GM19438 (cell line): ENCODE data around the gene DPYD.

Experiments used
- ATAC-seq: cut with Tn5 transposase; IDR thresholded peaks from one replicate; pipeline ENCODE4 v1.9.1; 2021; ENCODE audit warnings: low read depth; ENCODE audit not compliant: unreplicated experiment

DPYD gene

DNA sequence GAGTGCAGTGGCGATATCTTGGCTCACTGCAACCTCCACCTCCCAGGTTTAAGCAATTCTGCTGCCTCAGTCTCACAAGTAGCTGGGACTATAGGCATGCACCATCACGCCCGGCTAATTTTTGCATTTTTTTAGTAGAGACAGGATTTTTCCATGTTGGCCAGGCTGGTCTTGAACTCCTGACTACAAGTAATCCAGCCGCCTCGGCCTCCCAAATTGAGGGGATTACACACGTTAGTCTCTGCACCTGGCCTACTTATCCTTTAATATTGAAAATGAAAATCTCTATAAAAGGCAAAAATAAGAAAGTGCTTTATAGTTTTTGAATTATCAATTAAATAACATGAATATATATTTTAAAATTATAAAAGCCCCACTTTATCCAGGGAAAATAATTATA is 190.6 kb downstream of the DPYD start:
- ATAC-seq = no peak

DNA sequence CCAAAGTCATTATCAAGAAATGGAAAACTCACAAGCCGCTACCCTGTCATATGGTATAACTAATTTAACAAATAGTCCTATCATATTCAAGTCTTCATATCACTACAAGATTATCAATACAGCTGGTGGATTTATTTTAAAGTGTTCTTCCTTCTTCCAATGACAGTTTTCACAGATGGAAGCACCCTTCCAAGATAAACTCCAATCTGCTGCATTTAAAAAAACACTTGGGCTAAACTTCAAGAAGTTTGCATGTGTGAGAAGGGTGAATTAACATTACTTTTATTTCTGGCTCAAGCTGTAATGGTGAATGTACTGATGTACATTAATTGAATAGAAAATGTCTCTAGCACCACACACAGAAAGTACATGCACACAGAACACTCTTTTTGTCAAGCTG is 192.4 kb downstream of the DPYD start:
- no peak for ATAC-seq

DNA sequence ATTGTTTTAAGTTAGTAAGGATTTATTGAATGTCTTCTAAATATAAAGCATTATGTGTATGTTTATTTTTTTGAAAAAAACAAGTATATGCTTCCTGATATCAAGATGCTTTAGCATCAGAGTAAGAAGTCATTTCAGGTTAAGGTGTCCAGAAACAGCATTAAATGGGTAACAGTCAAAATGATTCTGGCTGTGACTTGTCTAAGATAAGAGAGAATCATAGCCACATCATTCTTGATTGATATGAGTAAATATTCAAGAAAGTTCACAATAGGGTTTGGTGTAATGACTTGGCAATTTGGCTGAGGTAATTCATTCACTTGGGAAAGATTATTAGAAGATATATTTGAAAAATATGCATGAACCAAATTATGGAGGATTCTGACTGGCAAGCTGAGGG is 193.8 kb downstream of the DPYD start:
- no peak for ATAC-seq

DNA sequence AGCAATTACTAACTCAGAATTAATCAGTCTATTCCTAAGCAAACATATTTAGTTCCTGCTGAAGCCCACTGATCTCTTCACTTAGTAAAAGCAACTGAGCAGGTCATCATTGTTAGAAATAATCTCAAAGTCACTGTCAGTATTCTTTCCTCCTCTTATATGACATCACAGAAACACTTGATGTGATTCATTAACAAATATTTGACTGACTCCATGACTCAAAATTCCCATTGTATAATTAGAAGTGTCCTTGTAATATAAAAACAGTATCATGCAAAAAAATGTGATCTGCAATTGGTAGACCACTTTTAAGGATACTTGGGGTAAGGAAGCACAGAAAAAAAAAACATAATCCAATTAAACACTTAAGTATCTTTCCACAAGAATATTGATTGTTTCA is 194.4 kb downstream of the DPYD start:
- no peak for ATAC-seq

DNA sequence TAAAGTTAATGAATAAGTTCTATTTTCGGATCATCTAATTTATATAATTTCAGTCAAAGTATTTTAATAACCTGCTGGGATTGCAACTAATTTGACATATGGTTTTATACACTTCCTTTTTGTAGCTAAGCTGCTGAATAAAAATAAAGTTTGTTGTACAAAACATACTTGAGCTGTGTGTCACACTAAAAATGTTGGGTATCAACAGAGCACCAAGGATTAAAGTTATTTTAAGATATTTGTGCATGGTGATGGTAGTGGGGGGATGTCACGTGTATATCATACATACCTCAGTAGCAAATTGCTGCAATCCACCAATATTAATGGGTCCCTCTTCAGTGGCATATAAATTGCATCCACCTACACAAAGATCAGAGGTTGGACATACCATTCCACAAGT is 199.6 kb downstream of the DPYD start:
- no peak for ATAC-seq

DNA sequence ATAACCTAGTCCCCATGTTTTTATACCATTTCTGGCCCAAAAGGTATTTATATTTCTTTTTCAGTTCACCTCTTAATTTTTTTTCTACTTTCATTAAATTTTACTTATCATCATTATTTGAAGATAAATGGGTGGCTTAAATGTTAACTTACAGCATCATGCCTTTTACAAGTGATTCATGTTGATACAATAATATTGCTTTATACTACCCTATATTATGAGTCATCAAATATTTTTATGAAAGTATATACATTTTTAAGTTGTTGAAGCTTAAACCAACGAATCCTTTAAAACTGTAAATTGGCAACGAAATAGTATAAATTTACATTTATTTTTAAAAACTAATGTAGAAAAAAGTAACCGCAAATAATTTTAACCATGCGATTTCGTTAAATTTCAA is 207.9 kb downstream of the DPYD start:
- no peak for ATAC-seq

DNA sequence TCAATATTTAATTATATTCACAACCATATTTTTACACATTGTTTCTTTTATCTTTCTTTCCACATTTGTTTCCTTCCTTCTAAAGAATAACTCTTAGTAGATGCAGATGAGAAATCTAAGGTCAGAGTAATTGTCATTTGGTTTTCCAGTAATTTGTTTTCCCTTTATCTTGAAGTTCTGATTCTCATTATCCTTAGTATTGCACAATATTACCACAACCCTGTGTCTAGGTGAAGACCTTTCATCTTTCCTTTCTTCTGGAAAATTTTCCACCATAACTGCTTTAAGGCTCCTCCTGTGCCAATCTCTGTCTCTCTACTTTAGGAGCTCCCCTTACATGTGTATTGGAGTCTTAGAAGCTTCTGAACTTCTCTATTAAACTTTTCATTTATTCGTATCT is 209.0 kb downstream of the DPYD start:
- ATAC-seq = no peak

DNA sequence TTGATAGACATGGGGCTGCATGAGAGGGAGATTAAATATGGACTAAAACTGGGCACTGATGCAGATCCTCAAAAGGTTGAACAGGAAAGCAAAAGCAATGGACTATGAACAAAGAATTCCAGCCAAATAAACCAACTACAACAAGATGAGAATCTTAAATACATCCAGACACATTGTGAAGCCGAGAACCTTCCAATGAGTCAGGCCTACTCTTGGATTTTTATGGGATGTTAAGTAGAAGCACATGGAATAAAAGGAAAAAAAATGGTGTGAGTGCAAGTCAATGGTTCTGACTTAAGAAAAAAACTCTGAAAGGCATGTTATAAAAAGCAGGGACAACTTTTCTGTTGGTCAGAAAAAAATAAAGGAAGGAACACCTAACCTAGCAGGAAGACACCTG is 227.2 kb downstream of the DPYD start:
- no peak for ATAC-seq

DNA sequence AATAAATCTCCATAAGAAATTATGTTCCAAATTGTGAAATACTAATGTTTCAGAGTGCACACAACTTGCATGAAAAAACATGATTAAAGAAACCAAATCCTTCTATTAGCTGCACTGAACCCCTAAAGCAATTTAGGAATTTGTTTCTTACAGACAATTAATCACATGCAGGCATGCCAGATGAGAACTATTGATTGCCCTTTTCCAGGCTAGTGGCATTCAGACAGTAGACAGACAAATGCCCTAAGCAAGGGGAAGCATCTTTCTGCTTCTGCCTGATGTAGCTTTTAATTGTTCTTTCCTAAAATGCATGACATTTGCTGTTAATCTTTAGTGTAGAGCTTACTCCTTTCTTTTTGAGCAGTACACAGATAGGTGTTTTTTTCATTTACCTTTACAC is 229.5 kb downstream of the DPYD start:
- no peak for ATAC-seq

DNA sequence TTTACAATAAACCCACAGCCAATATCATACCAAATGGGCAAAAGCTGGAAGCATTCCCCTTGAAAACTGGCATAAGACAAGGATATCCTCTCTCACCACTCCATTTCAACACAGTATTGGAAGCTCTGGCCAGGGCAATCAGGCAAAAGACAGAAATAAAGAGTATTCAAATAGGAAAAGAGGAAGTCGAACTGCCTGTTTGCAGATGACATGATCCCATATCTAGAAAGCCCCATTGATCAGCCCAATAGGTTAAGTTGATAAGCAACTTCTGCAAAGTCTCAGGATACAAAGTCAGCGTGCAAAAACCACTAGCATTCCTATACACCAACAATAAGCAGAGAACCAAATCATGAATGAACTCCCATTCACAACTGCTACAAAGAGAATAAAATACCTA is 235.5 kb downstream of the DPYD start:
- no peak for ATAC-seq

DNA sequence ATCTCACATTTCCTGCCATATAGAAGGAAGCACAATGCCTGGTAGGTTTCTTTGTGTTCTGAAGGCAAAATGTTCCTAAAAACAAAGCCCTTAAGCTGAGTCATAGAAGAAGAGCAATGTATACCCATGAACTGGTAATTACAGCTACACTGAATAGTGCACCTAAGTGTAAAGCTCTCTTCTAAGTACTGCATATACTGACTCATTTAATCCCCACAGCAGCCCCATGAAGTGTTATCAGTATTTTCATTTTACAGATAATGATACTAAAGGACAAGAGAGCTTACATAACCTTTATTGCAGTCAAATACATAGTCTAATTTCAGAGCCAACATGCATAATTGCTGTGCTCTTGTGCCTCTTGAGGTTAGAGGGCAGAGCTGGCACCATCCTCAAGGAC is 239.9 kb downstream of the DPYD start:
- ATAC-seq = no peak

DNA sequence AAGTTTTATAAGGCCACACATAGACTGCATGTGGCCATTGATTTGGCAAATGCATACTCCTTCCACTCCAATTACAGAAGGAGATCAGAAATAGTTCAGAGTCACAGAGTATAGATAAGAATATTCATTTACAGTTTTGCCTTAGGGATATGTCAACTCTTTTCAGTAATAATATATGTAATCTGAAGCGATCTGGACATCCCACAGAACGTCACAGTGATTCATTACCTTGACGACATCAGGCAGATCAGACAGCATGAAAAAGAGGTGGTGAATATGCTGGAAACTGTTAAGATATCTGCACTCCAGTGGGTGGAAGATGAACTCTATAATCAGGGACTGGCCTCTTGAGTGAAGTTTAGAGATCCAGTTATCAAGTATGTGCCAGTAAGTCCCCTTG is 240.4 kb downstream of the DPYD start:
- ATAC-seq = no peak

DNA sequence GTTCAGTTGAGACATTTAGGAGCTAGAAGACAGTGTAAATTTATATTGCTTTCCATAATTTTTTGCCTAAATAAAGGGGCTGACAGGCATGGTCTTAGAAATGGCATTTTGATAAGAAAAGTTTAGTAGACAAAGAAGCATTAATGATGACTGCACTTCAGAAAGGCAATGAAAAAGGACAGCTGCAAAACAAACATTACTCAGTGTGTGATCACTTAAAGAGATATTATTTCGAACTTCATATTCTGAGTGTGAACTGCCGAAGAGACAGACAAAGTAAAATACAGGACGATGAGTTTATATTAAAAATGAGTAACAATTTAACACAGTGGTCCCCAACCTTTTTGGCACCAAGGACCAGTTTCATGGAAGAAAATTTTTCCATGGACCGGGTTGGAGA is 243.1 kb downstream of the DPYD start:
- ATAC-seq = no peak

DNA sequence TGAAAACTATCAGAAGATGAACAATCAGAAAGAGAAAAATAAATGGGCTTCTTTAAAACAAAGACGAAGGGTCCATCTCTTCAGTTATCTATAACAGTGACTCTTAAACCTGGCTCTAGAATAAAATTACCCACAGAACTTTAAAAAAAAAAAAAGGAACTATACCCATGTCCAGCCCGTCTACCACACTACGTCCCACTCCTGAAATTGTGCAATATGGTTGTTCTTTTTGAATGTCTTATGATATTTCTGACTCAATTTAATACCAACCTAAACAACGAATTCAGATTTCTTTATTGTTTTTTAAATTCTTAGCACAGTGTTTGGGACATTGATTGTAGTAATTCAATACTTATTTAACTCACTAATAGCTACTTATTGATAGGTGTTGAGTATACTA is 246.3 kb downstream of the DPYD start:
- no peak for ATAC-seq

DNA sequence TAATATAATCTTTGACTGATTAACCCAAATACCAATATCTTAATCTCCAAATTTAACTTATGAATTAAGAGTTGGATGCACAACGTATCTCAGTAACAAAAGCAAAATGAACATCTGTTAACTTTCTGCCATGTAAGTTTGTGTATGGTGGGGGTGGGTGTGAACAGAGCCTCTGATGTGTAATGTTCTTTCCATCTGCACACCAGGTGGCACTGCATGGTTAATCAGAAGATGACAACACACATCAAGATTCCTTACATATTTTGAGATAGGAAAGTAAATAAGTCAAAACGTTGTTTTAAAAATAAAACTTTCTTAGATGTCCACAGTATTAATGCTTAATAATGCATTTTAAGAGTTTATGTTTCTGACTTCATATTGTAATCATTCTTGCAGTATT is 251.9 kb downstream of the DPYD start:
- no peak for ATAC-seq

DNA sequence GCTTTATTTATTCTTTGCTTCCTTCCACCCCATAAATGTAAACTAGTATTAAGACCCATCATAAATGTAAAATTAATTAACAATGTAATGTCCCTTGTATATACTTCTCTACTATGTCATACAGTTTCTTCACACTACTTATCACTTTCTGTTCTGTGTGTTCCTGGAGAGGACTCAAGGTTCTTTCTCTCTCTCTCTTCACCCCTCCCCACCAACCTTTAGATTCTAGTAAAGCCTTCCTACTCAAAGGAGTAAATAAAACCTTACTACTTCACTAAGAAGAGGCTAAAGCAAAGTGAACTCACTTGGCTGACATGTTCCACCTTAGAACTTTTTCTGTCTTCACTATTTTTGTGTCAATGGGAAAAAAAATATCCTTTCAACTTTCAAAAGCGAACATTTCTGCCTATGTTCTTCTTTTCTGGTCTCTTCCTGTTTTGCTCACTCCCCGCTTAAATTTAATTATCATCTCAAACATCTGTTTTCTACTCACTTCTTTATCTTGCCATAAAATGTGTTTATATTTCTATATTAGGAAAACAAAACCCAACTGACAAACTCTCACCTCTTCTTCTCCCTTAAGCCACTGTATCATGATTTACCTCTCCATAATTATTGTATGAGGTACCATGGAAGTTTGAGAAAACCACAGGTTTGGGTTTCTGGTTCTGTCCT is 260.3 kb downstream of the DPYD start:
- ATAC-seq = no peak

DNA sequence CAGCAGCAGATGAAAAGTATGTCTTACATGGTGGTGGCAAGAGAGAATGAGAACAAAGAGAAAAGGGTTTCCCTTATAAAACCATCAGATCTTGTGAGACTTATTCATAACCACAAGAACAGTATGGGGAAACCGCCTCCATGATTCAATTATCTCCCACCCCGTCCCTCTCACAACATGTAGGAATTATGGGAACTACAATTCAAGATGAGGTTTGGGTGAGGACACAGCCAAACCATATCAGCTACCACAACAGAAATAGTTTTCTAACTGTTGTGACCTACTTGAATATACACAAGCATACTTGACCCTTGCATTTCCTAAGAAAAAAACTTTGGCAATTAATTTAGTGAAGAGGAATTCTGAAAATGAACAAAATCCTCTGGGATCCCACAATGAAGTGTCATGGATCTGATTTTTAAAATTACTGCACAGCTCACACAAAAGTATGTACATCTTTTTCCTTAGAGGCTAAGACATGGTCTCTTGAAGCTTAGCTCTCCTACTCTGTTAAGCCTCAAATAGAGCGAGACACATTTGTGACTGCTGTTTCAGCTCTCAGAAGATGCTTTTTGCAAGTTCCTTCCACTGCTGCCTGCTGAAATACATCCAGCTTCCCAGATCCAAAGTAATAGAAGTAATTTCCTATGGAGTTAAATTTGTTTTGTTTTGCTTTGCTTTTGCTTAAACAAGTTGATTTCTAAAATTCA is 265.8 kb downstream of the DPYD start:
- no peak for ATAC-seq

DNA sequence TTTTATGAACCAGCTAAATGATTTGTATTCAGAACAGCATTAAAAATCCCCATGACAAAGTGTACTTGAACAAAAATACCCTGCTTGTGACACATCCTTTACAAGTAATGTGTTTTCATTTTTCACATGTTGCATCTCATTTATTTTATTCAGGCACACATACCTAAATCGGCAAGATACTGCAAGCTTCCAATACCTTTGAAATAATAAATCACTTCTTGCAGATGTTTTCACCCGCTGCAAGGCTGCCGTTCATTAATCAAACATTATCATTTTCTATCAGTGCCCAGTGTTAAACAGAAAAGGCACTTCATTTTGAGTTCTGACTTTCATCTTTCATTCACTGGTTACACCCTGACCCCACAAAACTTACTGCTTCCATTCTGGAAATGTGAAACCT is 269.6 kb downstream of the DPYD start:
- no peak for ATAC-seq

DNA sequence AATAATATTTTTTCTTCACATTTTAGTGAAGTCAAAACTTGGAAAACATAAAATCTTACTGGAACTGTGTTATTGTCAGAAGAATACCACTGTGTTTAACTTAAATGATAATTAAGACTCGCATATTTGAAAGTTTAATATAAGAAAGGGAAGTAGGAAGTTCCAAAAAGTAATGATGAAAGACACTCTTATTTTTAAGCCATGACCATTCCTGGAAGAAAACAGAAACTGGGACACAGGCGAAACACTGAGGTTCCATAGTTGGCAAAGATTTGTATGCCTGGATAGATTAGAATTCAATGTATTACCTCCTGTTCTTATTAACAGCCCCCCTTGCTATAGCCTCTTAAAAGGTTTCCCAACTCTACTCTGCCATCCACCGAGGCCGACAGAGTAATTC is 271.2 kb downstream of the DPYD start:
- ATAC-seq = no peak

DNA sequence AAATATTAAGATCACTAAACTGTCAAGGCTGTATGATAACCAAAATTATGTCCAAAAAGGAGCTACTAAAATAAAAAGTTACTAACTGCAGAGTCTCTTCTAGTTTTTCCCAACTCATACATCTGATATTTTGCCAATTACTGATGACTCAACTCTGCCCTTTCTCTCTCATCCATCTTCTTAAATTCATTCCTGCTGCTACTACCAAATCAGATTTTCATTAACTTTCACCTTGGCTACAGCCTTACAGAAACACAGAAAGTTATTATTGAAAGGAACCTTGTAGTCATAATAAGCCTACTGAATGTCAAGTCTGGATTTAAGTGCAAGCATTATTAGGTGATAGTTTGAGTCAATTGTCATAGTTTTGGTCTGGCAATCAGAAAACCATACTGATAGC is 273.1 kb downstream of the DPYD start:
- no peak for ATAC-seq

DNA sequence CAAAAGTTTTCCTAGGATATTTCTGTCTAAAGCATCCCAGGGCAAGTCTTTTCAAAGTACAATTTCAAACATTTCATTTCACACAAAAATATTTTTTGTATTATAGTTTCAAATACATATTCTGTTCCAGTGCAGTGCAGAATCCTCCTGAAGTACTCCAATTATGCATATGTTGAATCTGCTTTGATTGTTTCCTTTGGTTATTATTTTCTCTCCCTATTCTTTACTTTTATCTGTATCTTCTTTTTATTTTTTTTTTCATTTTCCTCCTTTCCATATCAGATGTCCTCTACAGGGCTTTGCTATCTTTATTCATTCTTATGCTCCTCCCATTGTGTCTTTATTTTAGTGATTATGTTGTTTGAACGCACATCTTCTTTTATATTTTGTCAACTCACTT is 274.8 kb downstream of the DPYD start:
- ATAC-seq = no peak

DNA sequence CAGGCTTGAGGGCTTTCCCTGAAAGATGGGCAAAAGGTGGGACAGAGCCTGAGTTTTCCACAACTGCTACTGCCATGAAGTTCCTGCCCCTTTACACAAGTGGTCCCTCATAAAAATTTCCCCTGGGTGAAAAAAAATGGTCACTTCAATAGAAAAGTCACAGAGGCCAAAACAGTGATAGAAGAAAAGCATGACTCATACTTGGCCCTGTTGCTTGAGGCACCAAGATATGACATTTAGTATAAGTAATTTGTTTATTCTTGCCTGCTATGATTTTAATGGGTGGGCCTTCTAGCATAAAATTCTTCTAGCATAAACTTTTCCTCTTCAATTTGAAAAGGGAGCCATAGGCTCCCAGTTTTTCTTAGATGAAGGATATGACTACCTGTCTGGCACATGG is 280.2 kb downstream of the DPYD start:
- ATAC-seq = no peak

DNA sequence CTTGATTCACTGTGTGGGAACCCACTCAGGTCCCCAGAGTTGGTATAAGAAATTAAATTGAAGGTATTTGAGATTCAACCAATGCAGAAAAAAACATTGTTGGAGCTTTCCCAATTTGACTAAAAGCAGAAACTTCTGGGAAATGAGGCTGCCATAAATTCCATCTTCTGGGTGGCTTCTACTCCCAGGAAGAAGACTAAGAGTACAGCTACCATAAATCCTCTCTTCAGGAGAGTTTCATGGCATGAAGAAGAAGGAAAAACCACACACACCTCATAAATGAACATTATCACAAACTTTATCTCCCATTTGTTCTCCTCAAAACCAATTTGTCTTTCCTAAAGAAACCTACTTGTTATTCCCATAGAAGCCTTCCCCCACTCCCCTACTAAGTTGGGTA is 283.9 kb downstream of the DPYD start:
- ATAC-seq = no peak
